ENCODE data around the gene FLYWCH1. TPM values are rescaled to one million over a fixed set of nuclear protein-coding genes. Genes with fewer than 3 reads are reported as not detected.

The FLYWCH1 gene
- total and polyA plus RNA-seq, 2 of the 8 experiments (the other 6 are each of a cell fraction or from before 2014, with no cell fraction given) = 12.4 to 23.5 TPM

GRCh38 chr16:2900526-2901075 lies 11.1 kb upstream of the FLYWCH1 start:
- no peak overlapping the region for H4K5ac ChIP-seq (ENCODE audit: insufficient read length, low read depth, low read length)
- no peak overlapping the region for H3K9ac ChIP-seq (replicated peaks in 1 of 4; ENCODE audit: extremely low read depth in 1 of 4, low read depth in 3 of 4, low read length in 3 of 4)
- no peak for FAIRE-seq
- H3K23me2 ChIP-seq (ENCODE audit: low read depth, low read length) = peaks cover 4% of the 10 kb centered on the region; the same call in 1 of the 2 replicates
- H3K4me2 ChIP-seq (ENCODE audit: insufficient read depth in 1 of 2, low read depth in 2 of 2, low read length in 2 of 2) = no peak overlapping the region
- no peaks in the 10 kb centered on the region for H3K27me3 ChIP-seq (replicated peaks in 1 of 4; ENCODE audit: control insufficient read depth in 3 of 4, extremely low read depth in 1 of 4, insufficient read depth in 3 of 4, low read length in 3 of 4)
- H2AK5ac ChIP-seq (ENCODE audit: low read depth, low read length) = no peak overlapping the region
- DNase-seq (ENCODE audit: low read depth in 1 of 2, low spot score in 2 of 2) = no peak
- no peak overlapping the region for H2BK15ac ChIP-seq (ENCODE audit: low read length)
- H3K79me2 ChIP-seq (ENCODE audit: control insufficient read depth in 1 of 2, insufficient read depth in 2 of 2, low read length in 2 of 2) = no peaks in the 10 kb centered on the region
- no peaks in the 10 kb centered on the region for H3K79me1 ChIP-seq (ENCODE audit: low read depth, low read length)
- no peak overlapping the region for H3K18ac ChIP-seq (ENCODE audit: extremely low read depth, low read length)
- no peak overlapping the region; the same call in 1 of the 2 replicates for H4K8ac ChIP-seq (ENCODE audit: extremely low read depth, insufficient read depth, low read length)
- H3K14ac ChIP-seq (ENCODE audit: insufficient read length) = no peak overlapping the region
- no peak for TF ChIP-seq NANOG (IDR thresholded peaks at IDR 0.05; ENCODE audit: insufficient read depth, low read depth, low read length, poor library complexity, severe bottlenecking)
- TF ChIP-seq POU5F1 (IDR thresholded peaks at IDR 0.05; ENCODE audit: low read depth, low read length) = no peak
- no peak for TF ChIP-seq RNF2 (IDR thresholded peaks at IDR 0.05; ENCODE audit: borderline replicate concordance, low read depth, low read length, missing control alignments, poor library complexity, severe bottlenecking)
- TF ChIP-seq TEAD4 (IDR thresholded peaks at IDR 0.05; ENCODE audit: low read depth, low read length) = no peak
- no peak for TF ChIP-seq CHD2 (IDR thresholded peaks at IDR 0.05; ENCODE audit: low read length)
- no peak for TF ChIP-seq TCF12 (IDR thresholded peaks at IDR 0.05; ENCODE audit: low read depth, low read length)
- no peak for TF ChIP-seq SP4 (IDR thresholded peaks at IDR 0.05; ENCODE audit: low read length)
- no peak for TF ChIP-seq CHD1 (IDR thresholded peaks at IDR 0.05; ENCODE audit: low read depth, low read length)
- TF ChIP-seq SIX5 (IDR thresholded peaks at IDR 0.05; ENCODE audit: low read depth, low read length) = no peak
- TF ChIP-seq KDM1A (IDR thresholded peaks at IDR 0.05; ENCODE audit: borderline replicate concordance, low read length) = no peak
- peaks cover 0 to 2% of the 10 kb centered on the region in 2 experiments for H4K20me1 ChIP-seq (replicated peaks in 1 of 2; ENCODE audit: control insufficient read depth in 1 of 2, insufficient read depth in 2 of 2, low read length in 2 of 2)
- 94% methylated on average over 15 of the region's 15 CpGs; no CpG with 5 or more reads in 1 of the 2 experiments for WGBS, 2 experiments (ENCODE audit: extremely low coverage in 1 of 2, insufficient coverage in 1 of 2, insufficient read length in 1 of 2, insufficient replicate concordance in 2 of 2, low coverage in 1 of 2, low lambda C conversion rate in 2 of 2, missing lambda C conversion rate in 1 of 2)
- H3K4me3 ChIP-seq (ENCODE audit: extremely low read depth in 1 of 4, insufficient read depth in 2 of 4, low read depth in 3 of 4, low read length in 4 of 4) = no peak overlapping the region
- H3K36me3 ChIP-seq (ENCODE audit: control insufficient read depth in 2 of 4, insufficient read depth in 4 of 4, low read length in 3 of 4) = no peaks in the 10 kb centered on the region; a peak in 2 of 8 replicates
- no peak overlapping the region for H3K4ac ChIP-seq (replicated peaks; ENCODE audit: insufficient read length, low read depth, low read length)
- H2BK120ac ChIP-seq (replicated peaks; ENCODE audit: low read depth, low read length) = no peak overlapping the region
- no peak overlapping the region for H4K91ac ChIP-seq (replicated peaks; ENCODE audit: insufficient read length, low read length)
- no peak overlapping the region for H3K23ac ChIP-seq (ENCODE audit: insufficient read length)
- no peak overlapping the region for H2BK5ac ChIP-seq (ENCODE audit: low read depth, low read length)
- CTCF ChIA-PET (ENCODE audit: partially characterized antibody) = no interaction called here
- H3K27ac ChIP-seq (ENCODE audit: low read depth, low read length) = no peak overlapping the region
- H3K56ac ChIP-seq (replicated peaks; ENCODE audit: insufficient read length, low read depth, low read length) = no peak overlapping the region
- H2BK12ac ChIP-seq (ENCODE audit: low read depth, low read length) = no peak overlapping the region
- no peak overlapping the region for H2BK20ac ChIP-seq (ENCODE audit: low read length)
- H3K4me1 ChIP-seq (replicated peaks in 1 of 4; ENCODE audit: control insufficient read depth in 3 of 4, insufficient read depth in 4 of 4, low read length in 3 of 4) = peaks cover 0 to 2% (median 0%) of the 10 kb centered on the region in 4 experiments; a peak in 2 of 7 replicates
- no peaks in the 10 kb centered on the region for H3K9me3 ChIP-seq (ENCODE audit: insufficient read depth in 2 of 2, low read depth in 1 of 2, low read length in 1 of 2)
- no peak overlapping the region for H2AFZ ChIP-seq (ENCODE audit: low read length)
- POLR2A ChIA-PET (ENCODE audit: partially characterized antibody) = interaction anchor here (1.3 to 1.5 kb wide), 2 partner anchors 11 to 18 kb away, joined by 5 read pairs; partner anchors contain the start of gene FLYWCH2

Measured in H1 (cell line).